ENCODE measurements around the gene ABHD14A.

DNA sequence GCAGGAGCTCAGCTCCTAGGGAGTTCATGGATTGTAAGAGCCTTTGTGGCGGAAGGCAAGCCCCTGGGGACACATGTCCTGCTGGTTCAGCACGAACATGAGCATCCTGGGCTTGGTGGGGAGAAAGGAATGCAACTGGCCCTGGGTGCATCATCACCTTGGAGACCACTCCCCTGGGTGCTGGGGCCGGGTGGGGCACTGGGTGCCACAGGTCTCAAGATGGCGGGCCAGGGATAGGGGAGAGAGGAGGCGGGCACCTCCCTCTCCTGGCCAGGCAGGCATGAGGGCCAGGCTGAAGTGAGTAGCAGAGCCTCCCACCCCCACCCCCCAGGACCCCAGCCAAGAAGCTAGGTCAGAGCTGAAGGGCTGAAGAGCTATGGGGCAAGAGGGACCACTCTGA, 8.4 kb upstream of the ABHD14A start:
- TF ChIP-seq, protein P1, sequence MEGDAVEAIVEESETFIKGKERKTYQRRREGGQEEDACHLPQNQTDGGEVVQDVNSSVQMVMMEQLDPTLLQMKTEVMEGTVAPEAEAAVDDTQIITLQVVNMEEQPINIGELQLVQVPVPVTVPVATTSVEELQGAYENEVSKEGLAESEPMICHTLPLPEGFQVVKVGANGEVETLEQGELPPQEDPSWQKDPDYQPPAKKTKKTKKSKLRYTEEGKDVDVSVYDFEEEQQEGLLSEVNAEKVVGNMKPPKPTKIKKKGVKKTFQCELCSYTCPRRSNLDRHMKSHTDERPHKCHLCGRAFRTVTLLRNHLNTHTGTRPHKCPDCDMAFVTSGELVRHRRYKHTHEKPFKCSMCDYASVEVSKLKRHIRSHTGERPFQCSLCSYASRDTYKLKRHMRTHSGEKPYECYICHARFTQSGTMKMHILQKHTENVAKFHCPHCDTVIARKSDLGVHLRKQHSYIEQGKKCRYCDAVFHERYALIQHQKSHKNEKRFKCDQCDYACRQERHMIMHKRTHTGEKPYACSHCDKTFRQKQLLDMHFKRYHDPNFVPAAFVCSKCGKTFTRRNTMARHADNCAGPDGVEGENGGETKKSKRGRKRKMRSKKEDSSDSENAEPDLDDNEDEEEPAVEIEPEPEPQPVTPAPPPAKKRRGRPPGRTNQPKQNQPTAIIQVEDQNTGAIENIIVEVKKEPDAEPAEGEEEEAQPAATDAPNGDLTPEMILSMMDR (conservative IDR thresholded peaks at IDR 0.05; ENCODE audit: low read length), result no peak
- TF ChIP-seq EZH2phosphoT487 (IDR thresholded peaks at IDR 0.05; ENCODE audit: borderline replicate concordance, low read depth, low read length), result no peak

Data from OCI-LY7 (cell line).